HEK293 (cell line): ENCODE results near the gene PBRM1.

Experiments
- CTCF ChIA-PET: fragments of 350-600 bp; formaldehyde crosslinking; extraction: SDS; loops from one replicate; lab custom pipeline; 2021; ENCODE audit warnings: antibody characterized with exemption; lab: Yijun Ruan, JAX
- POLR2A ChIA-PET: fragments of 300-600 bp; formaldehyde crosslinking; extraction: SDS; loops from one replicate; lab custom pipeline; 2020; ENCODE audit warnings: antibody characterized with exemption, inconsistent platforms; lab: Yijun Ruan, JAX
- H3K27ac ChIP-seq: fragments of 200-500 bp; sonication (Bioruptor generic); 2 replicates; pipeline ENCODE4 v1.5.1; 2014; ENCODE audit warnings: low read depth, low read length, control low read depth, inconsistent platforms; ENCODE audit errors: extremely low read depth
- H3K36me3 ChIP-seq, 2 experiments: fragments of 200-500 bp in 1 of 2; sonication (Bioruptor generic) in 1 of 2; 1 replicate in 1 of 2; 2 replicates in 1 of 2; pipeline ENCODE4 v1.5.1; 2014 to 2017; ENCODE audit warnings: inconsistent platforms in 2 of 2, low read length in 2 of 2; ENCODE audit not compliant: control insufficient read depth in 2 of 2, insufficient read depth in 1 of 2
- H3K4me1 ChIP-seq: fragments of 200-500 bp; sonication (Bioruptor generic); 2 replicates; pipeline ENCODE4 v1.5.1; 2014; ENCODE audit warnings: mild to moderate bottlenecking, low read length, inconsistent platforms; ENCODE audit not compliant: control insufficient read depth, insufficient read depth
- H3K4me3 ChIP-seq: 2 replicates; pipeline ENCODE4 v1.5.1; 2011; ENCODE audit warnings: low read depth, mild to moderate bottlenecking, control low read depth, low read length, moderate library complexity
- H3K9me3 ChIP-seq: fragments of 200-500 bp; sonication (Bioruptor generic); 2 replicates; pipeline ENCODE4 v1.5.1; 2014; ENCODE audit warnings: low read depth, low read length, inconsistent platforms; ENCODE audit not compliant: control insufficient read depth, insufficient read depth
- GLI2 ChIP-seq: fragments of 450-650 bp; formaldehyde crosslinking; IDR thresholded peaks from 2 replicates; pipeline ENCODE4; 2017; ENCODE audit warnings: missing biosample characterization, missing genetic modification characterization, low read depth, borderline replicate concordance
- GLIS1 ChIP-seq: fragments of 450-650 bp; formaldehyde crosslinking; IDR thresholded peaks from 2 replicates; pipeline ENCODE4 v1.5.1; 2016; ENCODE audit warnings: missing biosample characterization, missing genetic modification characterization
- HOXA7 ChIP-seq: sonication (generic); formaldehyde crosslinking; IDR thresholded peaks from 2 replicates; pipeline ENCODE4 v1.8.1; 2022; ENCODE audit warnings: missing genetic modification reagents, borderline replicate concordance
- KLF1 ChIP-seq: fragments of 450-650 bp; formaldehyde crosslinking; IDR thresholded peaks from 2 replicates; pipeline ENCODE4 v1.5.1; 2016; ENCODE audit warnings: missing biosample characterization, missing genetic modification characterization
- SALL2 ChIP-seq: fragments of 450-650 bp; formaldehyde crosslinking; IDR thresholded peaks from 2 replicates; pipeline ENCODE4 v1.5.0; 2017; ENCODE audit warnings: missing biosample characterization, mild to moderate bottlenecking, missing genetic modification characterization, borderline replicate concordance
- SP2 ChIP-seq: fragments of 450-650 bp; formaldehyde crosslinking; IDR thresholded peaks from 2 replicates; pipeline ENCODE4 v1.5.1; 2016; ENCODE audit warnings: missing biosample characterization, missing genetic modification characterization
- TCF7L2 ChIP-seq: IDR thresholded peaks from 2 replicates; pipeline ENCODE4 v1.6.1; 2011; ENCODE audit warnings: low read depth, mild to moderate bottlenecking, inconsistent platforms, low read length, moderate library complexity, borderline replicate concordance
- YY1 ChIP-seq: fragments of 450-650 bp; formaldehyde crosslinking; IDR thresholded peaks from 2 replicates; pipeline ENCODE4 v1.5.1; 2018; ENCODE audit warnings: missing biosample characterization, missing genetic modification characterization
- YY2 ChIP-seq: fragments of 450-650 bp; formaldehyde crosslinking; IDR thresholded peaks from 2 replicates; pipeline ENCODE4 v1.5.1; 2016; ENCODE audit warnings: missing biosample characterization, missing genetic modification characterization
- ZFP3 ChIP-seq: fragments of 450-650 bp; formaldehyde crosslinking; IDR thresholded peaks from 2 replicates; pipeline ENCODE4 v1.5.1; 2016; ENCODE audit warnings: low read depth, missing biosample characterization, missing genetic modification characterization
- ZNF121 ChIP-seq: fragments of 450-650 bp; formaldehyde crosslinking; IDR thresholded peaks from 2 replicates; pipeline ENCODE4 v1.5.1; 2016; ENCODE audit warnings: missing biosample characterization, missing genetic modification characterization
- ZNF280D ChIP-seq: fragments of 450-650 bp; formaldehyde crosslinking; IDR thresholded peaks from 2 replicates; pipeline ENCODE4 v1.5.1; 2016; ENCODE audit warnings: missing biosample characterization, missing genetic modification characterization
- ZNF426 ChIP-seq: fragments of 450-650 bp; formaldehyde crosslinking; IDR thresholded peaks from 2 replicates; pipeline ENCODE4 v1.5.1; 2017; ENCODE audit warnings: missing biosample characterization, missing genetic modification characterization, mild to moderate bottlenecking, inconsistent platforms, moderate library complexity
- ZNF510 ChIP-seq: fragments of 450-650 bp; formaldehyde crosslinking; IDR thresholded peaks from 2 replicates; pipeline ENCODE4 v1.5.1; 2018; ENCODE audit warnings: mild to moderate bottlenecking, missing genetic modification characterization, missing biosample characterization; ENCODE audit not compliant: insufficient replicate concordance
- ZNF518A ChIP-seq: fragments of 450-650 bp; formaldehyde crosslinking; conservative IDR thresholded peaks from 2 replicates; pipeline ENCODE4 v1.5.1; 2016; ENCODE audit warnings: low read depth, missing biosample characterization, missing genetic modification characterization
- ZNF544 ChIP-seq: fragments of 450-650 bp; formaldehyde crosslinking; IDR thresholded peaks from 2 replicates; pipeline ENCODE4 v1.5.0; 2017; ENCODE audit warnings: missing biosample characterization, missing genetic modification characterization
- ZNF560 ChIP-seq: fragments of 450-650 bp; formaldehyde crosslinking; IDR thresholded peaks from 2 replicates; pipeline ENCODE4 v1.5.1; 2017; ENCODE audit warnings: missing biosample characterization, missing genetic modification characterization, borderline replicate concordance
- ZNF629 ChIP-seq: fragments of 450-650 bp; formaldehyde crosslinking; IDR thresholded peaks from 2 replicates; pipeline ENCODE4 v1.5.1; 2017; ENCODE audit warnings: missing biosample characterization, missing genetic modification characterization
- ZNF677 ChIP-seq: fragments of 450-650 bp; IDR thresholded peaks from 2 replicates; pipeline ENCODE4 v1.5.0; 2018; ENCODE audit warnings: missing biosample characterization, mild to moderate bottlenecking, missing genetic modification characterization, moderate library complexity
- ZNF776 ChIP-seq: fragments of 450-650 bp; formaldehyde crosslinking; IDR thresholded peaks from 2 replicates; pipeline ENCODE4 v1.5.0; 2017; ENCODE audit warnings: missing biosample characterization, missing genetic modification characterization, borderline replicate concordance
- ZNF785 ChIP-seq: fragments of 450-650 bp; formaldehyde crosslinking; IDR thresholded peaks from 2 replicates; pipeline ENCODE4 v1.5.1; 2016; ENCODE audit warnings: missing biosample characterization, missing genetic modification characterization
- TF ChIP-seq, protein P1 (sequence below): fragments of 450-650 bp; formaldehyde crosslinking; IDR thresholded peaks from 2 replicates; pipeline ENCODE4 v1.5.0; 2017; ENCODE audit warnings: missing biosample characterization, missing genetic modification characterization, borderline replicate concordance

The PBRM1 gene

GRCh38 chr3:52501046-52501445 is 184.7 kb downstream of the PBRM1 start:
- Histone ChIP-seq H3K36me3 (no peaks in the 10 kb centered on the region), H3K4me3 (no peak overlapping the region), H3K9me3 (no peaks in the 10 kb centered on the region), H3K4me1 (no peaks in the 10 kb centered on the region), H3K27ac (no peak overlapping the region)
- TF ChIP-seq ZNF518A (no peak), ZFP3 (no peak), HOXA7 (CRISPR knock-in tag) (no peak), TCF7L2 (no peak), ZNF544 (no peak), ZNF280D (tag by site-specific recombination) (no peak), GLIS1 (tag by site-specific recombination) (no peak), ZNF426 (tag by site-specific recombination) (no peak), ZNF560 (tag by site-specific recombination) (no peak), ZNF121 (tag by site-specific recombination) (no peak), ZNF629 (no peak), ZNF785 (tag by site-specific recombination) (no peak)
- TF ChIP-seq, protein P1, sequence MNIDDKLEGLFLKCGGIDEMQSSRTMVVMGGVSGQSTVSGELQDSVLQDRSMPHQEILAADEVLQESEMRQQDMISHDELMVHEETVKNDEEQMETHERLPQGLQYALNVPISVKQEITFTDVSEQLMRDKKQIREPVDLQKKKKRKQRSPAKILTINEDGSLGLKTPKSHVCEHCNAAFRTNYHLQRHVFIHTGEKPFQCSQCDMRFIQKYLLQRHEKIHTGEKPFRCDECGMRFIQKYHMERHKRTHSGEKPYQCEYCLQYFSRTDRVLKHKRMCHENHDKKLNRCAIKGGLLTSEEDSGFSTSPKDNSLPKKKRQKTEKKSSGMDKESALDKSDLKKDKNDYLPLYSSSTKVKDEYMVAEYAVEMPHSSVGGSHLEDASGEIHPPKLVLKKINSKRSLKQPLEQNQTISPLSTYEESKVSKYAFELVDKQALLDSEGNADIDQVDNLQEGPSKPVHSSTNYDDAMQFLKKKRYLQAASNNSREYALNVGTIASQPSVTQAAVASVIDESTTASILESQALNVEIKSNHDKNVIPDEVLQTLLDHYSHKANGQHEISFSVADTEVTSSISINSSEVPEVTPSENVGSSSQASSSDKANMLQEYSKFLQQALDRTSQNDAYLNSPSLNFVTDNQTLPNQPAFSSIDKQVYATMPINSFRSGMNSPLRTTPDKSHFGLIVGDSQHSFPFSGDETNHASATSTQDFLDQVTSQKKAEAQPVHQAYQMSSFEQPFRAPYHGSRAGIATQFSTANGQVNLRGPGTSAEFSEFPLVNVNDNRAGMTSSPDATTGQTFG (tag by site-specific recombination) = no peak
- ChIA-PET POLR2A (no interaction called here), CTCF (no interaction called here)

DNA sequence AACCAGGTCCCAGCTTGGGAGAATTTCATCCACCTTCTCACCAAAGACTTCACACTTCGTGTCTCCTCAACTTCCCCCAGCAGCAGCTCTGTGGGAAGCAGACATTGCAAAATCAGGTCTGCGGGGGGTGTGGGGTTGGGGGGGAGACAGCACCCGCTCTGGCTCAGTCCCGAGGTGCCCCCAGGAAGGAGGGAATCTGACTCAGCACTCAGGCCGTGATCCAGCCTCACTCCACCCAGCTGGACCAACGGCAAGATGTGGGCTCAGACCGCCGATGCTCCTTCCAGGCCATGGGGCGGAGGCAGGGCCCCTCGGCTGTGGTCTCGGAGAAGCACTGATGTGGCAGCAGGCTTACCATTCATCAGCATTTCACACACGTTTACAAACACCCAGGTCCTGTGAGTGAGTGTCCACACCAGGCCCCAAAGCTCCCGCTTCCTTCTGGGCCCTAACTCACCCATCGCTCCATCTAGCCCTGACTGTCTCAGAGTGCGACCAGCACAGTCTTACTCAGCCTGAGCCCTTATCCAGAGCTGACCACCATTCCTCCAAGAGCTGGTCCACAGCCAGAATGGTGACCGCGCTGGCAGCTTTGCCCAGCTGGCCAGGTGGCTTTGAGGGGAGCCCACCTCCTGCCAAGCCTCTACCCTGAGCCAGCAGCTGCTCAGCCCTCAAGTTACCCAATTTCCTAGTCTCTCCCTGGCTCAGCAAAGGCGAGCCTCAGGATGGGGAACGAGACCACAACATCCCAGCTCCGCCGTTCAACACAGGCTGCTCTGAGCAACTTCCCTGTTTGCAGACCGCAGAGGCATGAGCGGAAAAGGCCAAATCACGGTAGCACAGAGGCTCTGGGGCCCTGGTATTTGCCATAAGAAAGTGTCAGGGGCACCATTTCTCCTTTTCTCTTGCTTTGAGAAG is 187.3 kb downstream of the PBRM1 start:
- ChIA-PET CTCF (interaction anchor here (0.6 to 1.0 kb wide), 3 partner anchors 22 to 159 kb away, joined by 3 to 4 read pairs (median 3); no protein-coding TSS in a partner anchor), POLR2A (no interaction called here)
- Histone ChIP-seq H3K36me3 (no peaks in the 10 kb centered on the region), H3K27ac (no peak overlapping the region), H3K4me1 (no peaks in the 10 kb centered on the region), H3K9me3 (no peaks in the 10 kb centered on the region), H3K4me3 (no peak overlapping the region)
- TF ChIP-seq ZNF677 (tag by site-specific recombination) (no peak), ZNF776 (tag by site-specific recombination) (no peak), SALL2 (tag by site-specific recombination) (no peak), GLI2 (no peak), YY1 (tag by site-specific recombination) (no peak), YY2 (tag by site-specific recombination) (no peak), SP2 (no peak), ZNF510 (no peak), KLF1 (no peak)
